NCI-H2107 treated with DMSO at 0.1 percent for 48 hours (cell line): Measurements from ENCODE around the gene NAV3.

ENCODE experiments used
- DNase-seq: peaks from one replicate; lab custom pipeline; 2025; ENCODE audit not compliant: unreplicated experiment; lab: John Stamatoyannopoulos, UW

NAV3 gene

GRCh38 chr12:77979597-77980250, 149.0 kb downstream of the NAV3 start:
- no peak for DNase-seq

- no peak for DNase-seq
Observed at GRCh38 chr12:77980782-77981181, 150.1 kb downstream of the NAV3 start.

- DNase-seq, result no peak
Observed at GRCh38 chr12:77983859-77984258, 153.2 kb downstream of the NAV3 start.

DNA sequence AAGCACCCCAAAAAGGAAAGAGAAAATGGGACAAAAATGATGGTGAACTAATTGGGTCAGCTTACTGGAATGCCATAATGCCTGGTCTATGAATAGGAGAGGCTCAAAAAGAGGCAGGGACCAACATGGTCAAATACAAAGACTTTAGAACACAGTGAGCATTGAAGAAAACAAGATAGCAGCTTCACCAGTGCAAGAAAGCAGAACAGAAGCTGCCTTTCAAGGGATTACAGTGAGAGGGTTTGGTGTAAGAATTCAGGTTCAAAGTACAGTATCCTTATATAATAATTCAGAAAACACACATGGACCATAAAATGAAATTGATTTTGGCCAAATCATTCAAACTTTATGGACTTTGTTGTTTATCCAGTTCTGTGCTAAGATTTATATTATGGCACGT, 162.1 kb downstream of the NAV3 start:
- DNase-seq, result no peak

DNA sequence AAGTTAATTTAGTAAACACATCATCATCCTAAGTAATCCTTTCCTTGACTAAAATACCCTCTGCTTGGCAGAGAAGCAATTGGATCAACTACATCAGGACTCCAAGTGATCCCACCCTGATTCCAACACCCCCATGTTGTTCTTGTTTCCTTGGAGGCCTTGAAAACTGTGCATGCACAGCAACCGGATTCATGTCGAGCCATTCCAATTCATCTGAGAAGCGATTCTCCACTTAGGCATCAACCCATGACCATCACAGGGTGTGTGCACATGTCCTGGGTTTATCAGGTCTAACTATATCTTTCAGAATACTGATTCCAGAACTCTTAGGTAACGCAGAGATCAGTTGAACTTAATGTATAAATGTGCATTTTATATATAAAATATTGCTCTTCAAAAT, 163.0 kb downstream of the NAV3 start:
- no peak for DNase-seq

- DNase-seq, result no peak
Observed at GRCh38 chr12:77995436-77996167, 164.9 kb downstream of the NAV3 start.

DNA sequence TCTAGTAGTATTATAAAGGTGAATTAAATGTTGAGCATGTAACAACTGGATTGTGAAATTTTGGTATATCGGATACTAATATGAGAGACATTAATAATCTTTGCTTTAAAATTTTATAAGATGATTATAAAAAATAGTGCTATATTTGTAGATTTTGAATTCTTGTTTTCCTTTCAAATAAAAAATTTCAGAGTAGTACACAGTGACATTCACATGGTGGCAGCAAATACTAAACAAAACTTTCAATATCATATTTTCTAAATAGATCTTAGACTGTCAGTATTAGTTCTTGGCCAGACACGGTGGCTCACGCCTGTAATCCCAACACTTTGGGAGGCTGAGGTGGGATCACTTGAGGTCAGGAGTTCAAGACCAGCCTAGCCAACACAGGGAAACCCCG, 166.0 kb downstream of the NAV3 start:
- no peak for DNase-seq

- no peak for DNase-seq
Observed at GRCh38 chr12:77998236-77998786, 167.6 kb downstream of the NAV3 start.

- DNase-seq, result no peak
Observed at GRCh38 chr12:77999074-77999715, 168.5 kb downstream of the NAV3 start.

- no peak for DNase-seq
Observed at GRCh38 chr12:78002878-78003277, 172.2 kb downstream of the NAV3 start.

- DNase-seq, result peak; percentile 42
Observed at GRCh38 chr12:78004249-78005093, 173.8 kb downstream of the NAV3 start.

DNA sequence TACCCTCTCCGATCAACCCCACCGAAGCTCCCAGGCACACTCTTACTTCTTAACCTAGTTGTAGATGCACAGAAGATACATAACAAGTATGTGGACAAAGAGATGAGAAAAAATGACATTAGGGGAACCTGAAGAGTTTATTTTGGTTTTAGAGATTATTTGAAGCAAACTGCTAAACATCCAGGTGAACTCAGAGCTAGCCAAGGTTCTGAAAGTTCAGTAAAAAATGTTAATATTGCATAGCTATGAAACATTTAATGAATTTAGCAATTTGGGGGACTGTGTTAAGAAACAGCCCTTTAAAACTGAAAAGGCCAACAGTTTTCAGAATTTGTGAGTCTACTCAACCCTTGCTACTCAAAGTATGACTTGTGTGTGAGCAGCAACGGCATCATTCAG, 174.4 kb downstream of the NAV3 start:
- no peak for DNase-seq

- no peak for DNase-seq
Observed at GRCh38 chr12:78007173-78007572, 176.5 kb downstream of the NAV3 start.

DNA sequence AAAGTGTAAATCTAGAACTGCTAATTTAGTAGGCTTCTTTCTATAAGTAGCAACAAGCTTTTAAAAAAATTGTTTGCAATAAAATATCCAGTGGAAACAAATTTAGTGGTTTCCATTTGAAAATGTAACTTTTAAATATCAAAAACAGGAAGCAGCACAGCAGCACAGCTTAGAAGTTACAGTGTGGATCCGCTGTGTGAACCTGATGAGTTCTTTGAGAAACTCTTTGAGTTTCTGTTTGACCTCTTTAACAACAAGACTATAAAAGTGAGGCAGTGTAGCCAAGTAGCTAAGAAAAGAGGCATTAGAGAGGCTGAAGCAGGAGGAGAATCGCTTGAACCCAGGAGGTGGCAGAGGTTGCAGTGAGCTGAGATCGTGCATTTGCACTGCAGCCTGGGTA, 178.3 kb downstream of the NAV3 start:
- no peak for DNase-seq

DNA sequence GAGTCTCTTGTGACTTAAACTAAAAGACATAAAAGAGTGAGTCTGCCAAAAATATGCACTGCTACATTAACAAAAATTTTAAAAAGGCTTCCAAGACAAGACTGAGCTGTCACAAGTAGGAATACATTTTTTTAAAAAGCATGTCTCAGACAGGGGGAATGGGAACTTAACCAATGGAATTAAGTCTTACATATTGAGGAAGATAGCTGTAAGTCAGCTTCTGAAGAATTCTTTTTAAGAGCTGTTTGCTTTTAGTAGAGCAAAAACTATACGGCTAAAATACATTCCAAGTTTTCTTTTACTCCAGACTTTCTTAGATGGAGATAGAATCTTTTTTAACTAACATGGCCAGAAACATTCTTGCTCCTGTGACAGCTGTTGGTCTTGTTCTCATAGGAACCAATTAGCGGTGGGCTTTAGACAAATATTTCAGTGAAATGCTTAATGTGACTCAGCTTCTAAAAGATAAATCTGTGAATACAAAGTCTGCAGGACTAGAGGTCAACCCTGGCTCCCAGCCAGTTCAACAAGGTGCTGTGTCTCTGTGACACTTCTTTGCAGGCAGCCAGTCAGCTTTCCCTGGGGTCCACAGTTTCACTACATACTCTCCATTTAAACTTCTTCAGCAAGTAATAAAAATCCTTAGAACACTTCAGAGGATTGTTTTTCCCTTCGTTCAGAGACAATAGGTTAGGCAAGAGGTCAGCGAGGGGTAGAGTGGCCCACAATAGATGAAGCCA, 187.6 kb downstream of the NAV3 start:
- DNase-seq, result no peak

DNA sequence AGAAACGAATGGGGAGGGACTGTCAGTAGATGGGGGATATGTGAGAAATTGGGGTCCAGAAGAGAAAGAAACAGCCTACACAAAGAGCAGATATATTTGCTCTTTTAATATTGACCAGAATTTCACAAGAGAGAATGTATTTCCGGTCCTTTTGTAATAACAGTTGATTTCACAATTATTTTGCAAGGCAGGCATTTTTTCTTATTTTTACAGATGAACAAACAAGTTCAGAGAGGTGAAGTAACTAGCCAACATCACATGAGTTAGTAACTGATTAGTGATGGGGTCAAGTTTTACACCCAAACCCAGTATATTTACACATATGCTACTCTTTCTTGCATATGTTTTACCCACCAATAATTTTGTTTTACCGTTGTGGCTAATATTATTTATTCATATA, 188.2 kb downstream of the NAV3 start:
- no peak for DNase-seq

DNA sequence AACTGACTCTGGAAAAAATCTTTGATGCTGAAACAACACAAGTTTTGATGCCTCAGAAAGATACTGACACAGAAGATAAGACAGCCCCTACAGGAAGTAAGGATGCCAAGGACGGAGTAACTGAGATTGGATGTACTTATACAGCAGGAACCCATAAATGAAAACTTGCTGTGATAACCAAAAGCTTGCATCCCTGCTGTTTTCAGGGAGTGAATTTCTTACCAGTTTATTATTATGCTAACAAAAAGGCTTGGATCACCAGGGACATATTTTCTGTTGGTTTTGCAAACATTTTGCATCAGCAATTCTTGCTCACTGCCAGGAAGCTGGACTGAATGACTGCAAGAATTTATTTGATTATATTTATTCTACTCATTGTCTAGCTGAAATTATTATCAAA, 197.7 kb downstream of the NAV3 start:
- DNase-seq, result no peak

GRCh38 chr12:78034025-78034424, 203.3 kb downstream of the NAV3 start:
- no peak for DNase-seq

- no peak for DNase-seq
Observed at GRCh38 chr12:78035901-78036606, 205.4 kb downstream of the NAV3 start.

DNA sequence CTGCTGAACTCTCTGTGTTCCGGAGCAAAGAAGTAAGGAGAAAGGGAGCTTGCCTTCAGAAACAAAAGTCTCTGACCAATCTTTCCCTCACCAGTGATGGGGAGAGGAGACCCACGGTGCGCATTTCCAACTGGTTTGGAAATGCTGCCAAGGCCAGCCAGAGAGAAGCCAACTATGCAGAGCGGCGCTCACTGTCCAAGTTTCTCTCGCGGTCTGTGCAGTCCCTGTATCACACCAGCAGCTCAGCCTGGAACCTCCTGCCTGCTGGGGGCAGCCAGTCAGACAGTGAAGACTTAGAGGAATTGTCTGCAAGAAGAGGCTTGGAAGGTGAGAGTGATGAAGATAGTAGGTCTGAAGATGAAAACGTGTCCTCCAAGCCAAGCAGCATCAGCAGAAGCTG, 206.2 kb downstream of the NAV3 start:
- no peak for DNase-seq
